Effector memory CD8-positive, alpha-beta T cell (primary cell): ENCODE results near the gene SH3RF2.
"Not testable (repeated sequence)": the region's sequence is repeated elsewhere in the genome, so short reads cannot be mapped to it uniquely, and the experiment has no call there.

ENCODE experiments used
- ATAC-seq: fragments of 150-1000 bp; cut with Tn5 transposase; replicated peaks from 2 replicates; pipeline ENCODE4 v1.10.0; 2021; ENCODE audit warnings: mild to moderate bottlenecking, moderate library complexity
- DNase-seq, 3 experiments: peaks; one replicate each; pipeline ENCODE4 v3.0.0; 2021
- H3K27ac Mint-ChIP-seq, 2 donors: one replicate each; pipeline ENCODE4 v1.8.0; 2022; ENCODE audit warnings: mild to moderate bottlenecking in 2 of 2, mixed read lengths in 2 of 2, moderate library complexity in 2 of 2
- H3K27me3 Mint-ChIP-seq, 2 donors: one replicate each; pipeline ENCODE4 v1.8.0; 2022; ENCODE audit warnings: mixed read lengths in 2 of 2
- H3K36me3 Mint-ChIP-seq: one replicate; pipeline ENCODE4 v1.8.0; 2022; ENCODE audit warnings: mild to moderate bottlenecking, moderate library complexity, mixed read lengths; ENCODE audit not compliant: insufficient read depth
- H3K4me1 Mint-ChIP-seq, 2 donors: one replicate each; pipeline ENCODE4 v1.8.0; 2022; ENCODE audit warnings: low read depth in 2 of 2, mixed read lengths in 2 of 2
- H3K4me3 Mint-ChIP-seq, 2 donors: one replicate each; pipeline ENCODE4 v1.8.0; 2022; ENCODE audit warnings: mild to moderate bottlenecking in 2 of 2, mixed read lengths in 2 of 2, moderate library complexity in 2 of 2
- H3K9me3 Mint-ChIP-seq, 2 donors: one replicate each; pipeline ENCODE4 v1.8.0; 2022; ENCODE audit warnings: mixed read lengths in 2 of 2
- total RNA-seq, 9 experiments: gene quantifications; one replicate each; lab custom pipeline; 2026; lab: John Stamatoyannopoulos, UW

The SH3RF2 gene
- total RNA-seq: 0.12 to 1.8 (median 0.42) reads per million in 9 experiments

GRCh38 chr5:145936401-145937131, at the start of gene SH3RF2:
SH3RF2 (plus strand) TSS chr5:145936578; CDS start chr5:145937929, 1,351 bp downstream.
- Mint-ChIP-seq H3K4me1 (peaks cover 6 to 9% of the 10 kb centered on the region in 2 donors), H3K4me3 (peak within 1 kb of the TSS; percentile 0 to 65), H3K27me3 (peaks cover 30 to 41% of the 10 kb centered on the region in 2 donors), H3K9me3 (no peaks in the 10 kb centered on the region), H3K36me3 (no peaks in the 10 kb centered on the region), H3K27ac (no peak within 1 kb of the TSS)
- ATAC-seq (peak; percentile 62), DNase-seq (no peak)

GRCh38 chr5:145887217-145887616, 49.2 kb upstream of the SH3RF2 start:
- H3K9me3 Mint-ChIP-seq: no peaks in the 10 kb centered on the region
- DNase-seq (no peak), ATAC-seq (no peak)
- no peaks in the 10 kb centered on the region for H3K36me3 Mint-ChIP-seq
- H3K27me3 Mint-ChIP-seq: peaks cover 0 to 19% of the 10 kb centered on the region in 2 donors
- no peak overlapping the region for H3K27ac Mint-ChIP-seq
- no peaks in the 10 kb centered on the region for H3K4me1 Mint-ChIP-seq
- H3K4me3 Mint-ChIP-seq: no peak overlapping the region

GRCh38 chr5:145887976-145888574, 48.3 kb upstream of the SH3RF2 start:
- Mint-ChIP-seq H3K4me1 (no peaks in the 10 kb centered on the region), H3K27me3 (peaks cover 0 to 19% of the 10 kb centered on the region in 2 donors), H3K4me3 (no peak overlapping the region), H3K9me3 (no peaks in the 10 kb centered on the region), H3K36me3 (no peaks in the 10 kb centered on the region), H3K27ac (no peak overlapping the region)
- no peak for DNase-seq
- ATAC-seq: no peak

- Mint-ChIP-seq H3K27me3 (peaks cover 0 to 19% of the 10 kb centered on the region in 2 donors), H3K27ac (no peak overlapping the region), H3K4me3 (no peak overlapping the region), H3K4me1 (no peaks in the 10 kb centered on the region), H3K36me3 (no peaks in the 10 kb centered on the region), H3K9me3 (no peaks in the 10 kb centered on the region)
- no peak for DNase-seq
- no peak for ATAC-seq
Measured at GRCh38 chr5:145889611-145890010, 46.8 kb upstream of the SH3RF2 start.

- ATAC-seq, DNase-seq, H3K4me3 Mint-ChIP-seq: not testable (repeated sequence)
Measured at GRCh38 chr5:145891378-145891777, 45.0 kb upstream of the SH3RF2 start.

GRCh38 chr5:145898171-145898570, 38.2 kb upstream of the SH3RF2 start:
- DNase-seq (no peak), ATAC-seq (no peak)
- no peaks in the 10 kb centered on the region for H3K27me3 Mint-ChIP-seq
- H3K27ac Mint-ChIP-seq: no peak overlapping the region
- H3K9me3 Mint-ChIP-seq: peaks cover 4 to 14% of the 10 kb centered on the region in 2 donors
- H3K4me1 Mint-ChIP-seq: no peaks in the 10 kb centered on the region
- no peak overlapping the region for H3K4me3 Mint-ChIP-seq
- no peaks in the 10 kb centered on the region for H3K36me3 Mint-ChIP-seq

More at GRCh38 chr5:145891378-145891777, 45.0 kb upstream of the SH3RF2 start:
- not testable (repeated sequence) for H3K4me1 Mint-ChIP-seq, H3K27ac Mint-ChIP-seq, H3K9me3 Mint-ChIP-seq, H3K36me3 Mint-ChIP-seq
- peaks cover 0 to 19% of the 10 kb centered on the region in 2 donors for H3K27me3 Mint-ChIP-seq

- Mint-ChIP-seq H3K4me1 (no peaks in the 10 kb centered on the region), H3K9me3 (peaks cover 4 to 14% of the 10 kb centered on the region in 2 donors), H3K27ac (no peak overlapping the region), H3K27me3 (peaks cover 0 to 11% of the 10 kb centered on the region in 2 donors), H3K36me3 (no peaks in the 10 kb centered on the region), H3K4me3 (no peak overlapping the region)
- no peak for DNase-seq
- ATAC-seq: no peak
Measured at GRCh38 chr5:145902421-145902820, 34.0 kb upstream of the SH3RF2 start.

GRCh38 chr5:145903113-145903512, 33.3 kb upstream of the SH3RF2 start:
- Mint-ChIP-seq H3K27ac (no peak overlapping the region), H3K36me3 (no peaks in the 10 kb centered on the region), H3K27me3 (peaks cover 0 to 11% of the 10 kb centered on the region in 2 donors), H3K4me3 (no peak overlapping the region), H3K4me1 (no peaks in the 10 kb centered on the region), H3K9me3 (peaks cover 4 to 14% of the 10 kb centered on the region in 2 donors)
- no peak for DNase-seq
- ATAC-seq: no peak

GRCh38 chr5:145903867-145904266, 32.5 kb upstream of the SH3RF2 start:
- H3K27ac Mint-ChIP-seq: no peak overlapping the region
- peaks cover 4 to 11% of the 10 kb centered on the region in 2 donors for H3K9me3 Mint-ChIP-seq
- no peaks in the 10 kb centered on the region for H3K36me3 Mint-ChIP-seq
- ATAC-seq (no peak), DNase-seq (no peak)
- peaks cover 0 to 11% of the 10 kb centered on the region in 2 donors for H3K27me3 Mint-ChIP-seq
- H3K4me1 Mint-ChIP-seq: no peaks in the 10 kb centered on the region
- no peak overlapping the region for H3K4me3 Mint-ChIP-seq

GRCh38 chr5:145904743-145905142, 31.6 kb upstream of the SH3RF2 start:
- H3K4me3 Mint-ChIP-seq: no peak overlapping the region
- ATAC-seq (no peak), DNase-seq (no peak)
- peaks cover 0 to 11% of the 10 kb centered on the region in 2 donors for H3K27me3 Mint-ChIP-seq
- H3K9me3 Mint-ChIP-seq: peaks cover 4 to 8% of the 10 kb centered on the region in 2 donors
- no peaks in the 10 kb centered on the region for H3K36me3 Mint-ChIP-seq
- H3K4me1 Mint-ChIP-seq: no peaks in the 10 kb centered on the region
- no peak overlapping the region for H3K27ac Mint-ChIP-seq

- no peaks in the 10 kb centered on the region for H3K36me3 Mint-ChIP-seq
- no peaks in the 10 kb centered on the region for H3K9me3 Mint-ChIP-seq
- DNase-seq: no peak
- H3K27me3 Mint-ChIP-seq: peaks cover 0 to 11% of the 10 kb centered on the region in 2 donors
- H3K27ac Mint-ChIP-seq: no peak overlapping the region
- no peaks in the 10 kb centered on the region for H3K4me1 Mint-ChIP-seq
- no peak overlapping the region for H3K4me3 Mint-ChIP-seq
- ATAC-seq: no peak
Measured at GRCh38 chr5:145906401-145906800, 30.0 kb upstream of the SH3RF2 start.

- no peak overlapping the region for H3K27ac Mint-ChIP-seq
- H3K36me3 Mint-ChIP-seq: no peaks in the 10 kb centered on the region
- H3K4me3 Mint-ChIP-seq: no peak overlapping the region
- H3K9me3 Mint-ChIP-seq: no peaks in the 10 kb centered on the region
- no peak for ATAC-seq
- no peak for DNase-seq
- no peaks in the 10 kb centered on the region for H3K4me1 Mint-ChIP-seq
- peaks cover 8 to 11% of the 10 kb centered on the region in 2 donors for H3K27me3 Mint-ChIP-seq
Measured at GRCh38 chr5:145908206-145908960, 28.0 kb upstream of the SH3RF2 start.

- H3K4me1 Mint-ChIP-seq: no peaks in the 10 kb centered on the region
- peaks cover 5% of the 10 kb centered on the region for H3K36me3 Mint-ChIP-seq
- H3K9me3 Mint-ChIP-seq: no peaks in the 10 kb centered on the region
- no peak overlapping the region for H3K4me3 Mint-ChIP-seq
- peaks cover 5 to 17% of the 10 kb centered on the region in 2 donors for H3K27me3 Mint-ChIP-seq
- ATAC-seq (no peak), DNase-seq (no peak)
- no peak overlapping the region for H3K27ac Mint-ChIP-seq
Measured at GRCh38 chr5:145911164-145911563, 25.2 kb upstream of the SH3RF2 start.
